HG03159 (cell line): Measurements from ENCODE around the gene LRRC4C.

Experiments used
- ATAC-seq: cut with Tn5 transposase; IDR thresholded peaks from one replicate; pipeline ENCODE4 v1.9.1; 2021; ENCODE audit warnings: mild to moderate bottlenecking, moderate library complexity; ENCODE audit not compliant: unreplicated experiment

LRRC4C gene

GRCh38 chr11:41459465-41460401, at the start of gene LRRC4C:
Gene LRRC4C (minus strand): TSS chr11:41459652.
- ATAC-seq: no peak

GRCh38 chr11:41508121-41508520, 48.7 kb upstream of the LRRC4C start:
- ATAC-seq: no peak

GRCh38 chr11:41499429-41499828, 40.0 kb upstream of the LRRC4C start:
- ATAC-seq: no peak

GRCh38 chr11:41498726-41499125, 39.3 kb upstream of the LRRC4C start:
- ATAC-seq: no peak

- no peak for ATAC-seq
Measured at GRCh38 chr11:41497974-41498373, 38.5 kb upstream of the LRRC4C start.

GRCh38 chr11:41494716-41495115, 35.3 kb upstream of the LRRC4C start:
- no peak for ATAC-seq

- no peak for ATAC-seq
Measured at GRCh38 chr11:41486424-41486823, 27.0 kb upstream of the LRRC4C start.

- ATAC-seq: no peak
Measured at GRCh38 chr11:41483956-41484355, 24.5 kb upstream of the LRRC4C start.

- no peak for ATAC-seq
Measured at GRCh38 chr11:41479179-41479578, 19.7 kb upstream of the LRRC4C start.

- ATAC-seq: no peak
Measured at GRCh38 chr11:41461057-41461681, 1.7 kb upstream of the LRRC4C start.

- no peak for ATAC-seq
Measured at GRCh38 chr11:41458641-41459040, 811 bp downstream of the LRRC4C start.

- no peak for ATAC-seq
Measured at GRCh38 chr11:41458154-41458553, 1.3 kb downstream of the LRRC4C start.

GRCh38 chr11:41457216-41458014, 2.0 kb downstream of the LRRC4C start:
- no peak for ATAC-seq

- ATAC-seq: no peak
Measured at GRCh38 chr11:41456269-41456668, 3.2 kb downstream of the LRRC4C start.

- ATAC-seq: no peak
Measured at GRCh38 chr11:41451011-41451410, 8.4 kb downstream of the LRRC4C start.

- ATAC-seq: no peak
Measured at GRCh38 chr11:41449483-41450050, 9.9 kb downstream of the LRRC4C start.

- no peak for ATAC-seq
Measured at GRCh38 chr11:41446566-41446965, 12.9 kb downstream of the LRRC4C start.

- ATAC-seq: no peak
Measured at GRCh38 chr11:41446107-41446506, 13.3 kb downstream of the LRRC4C start.

- ATAC-seq: no peak
Measured at GRCh38 chr11:41437006-41437490, 22.4 kb downstream of the LRRC4C start.

GRCh38 chr11:41435531-41435930, 23.9 kb downstream of the LRRC4C start:
- no peak for ATAC-seq

- no peak for ATAC-seq
Measured at GRCh38 chr11:41431784-41432183, 27.7 kb downstream of the LRRC4C start.
